WI38 (cell line): ENCODE results near the gene GTF2F1.

Source experiments
- H3K4me3 ChIP-seq: 2 replicates; pipeline ENCODE4 v1.5.1; 2011; ENCODE audit warnings: low read depth, mild to moderate bottlenecking, control low read depth, low read length
- CTCF ChIP-seq: IDR thresholded peaks from 2 replicates; pipeline ENCODE4 v1.5.1; 2012; ENCODE audit warnings: low read depth, mild to moderate bottlenecking, control low read depth, low read length

Gene GTF2F1

DNA sequence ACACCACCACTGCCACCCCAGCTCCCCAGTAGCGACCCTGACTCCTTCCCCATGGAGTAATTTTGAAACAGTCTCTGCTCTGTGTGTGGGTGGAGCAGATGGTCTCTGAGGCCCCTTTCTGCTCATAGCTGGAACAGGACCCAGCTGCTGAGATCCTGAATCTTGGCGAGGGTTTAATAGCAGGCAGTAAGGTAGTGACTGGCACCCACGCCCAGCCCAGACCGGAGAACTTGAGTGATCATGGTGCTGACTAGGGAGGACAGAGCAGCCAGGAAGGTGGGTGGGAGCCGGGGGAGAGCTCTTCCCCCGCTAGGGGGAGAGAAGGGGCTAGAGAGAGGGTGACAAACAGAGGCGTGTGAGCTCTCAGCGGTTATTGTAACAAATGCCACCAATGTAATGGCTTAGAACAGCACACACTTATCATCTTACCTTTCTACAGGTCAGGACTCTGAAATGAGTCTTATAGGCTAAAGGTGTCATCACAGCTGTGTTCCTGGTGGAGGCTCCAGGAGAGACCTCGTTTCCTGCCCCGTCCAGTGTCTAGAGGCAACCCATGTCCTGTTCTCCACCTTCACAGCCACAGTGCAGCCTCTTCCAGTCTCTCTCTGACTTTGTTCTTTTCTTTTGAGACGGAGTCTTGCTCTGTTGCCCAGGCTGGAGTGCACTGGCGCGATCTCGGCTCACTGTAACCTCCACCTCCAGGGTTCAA lies 52.3 kb downstream of the GTF2F1 start:
- no peak for TF ChIP-seq CTCF
- no peak overlapping the region for H3K4me3 ChIP-seq

DNA sequence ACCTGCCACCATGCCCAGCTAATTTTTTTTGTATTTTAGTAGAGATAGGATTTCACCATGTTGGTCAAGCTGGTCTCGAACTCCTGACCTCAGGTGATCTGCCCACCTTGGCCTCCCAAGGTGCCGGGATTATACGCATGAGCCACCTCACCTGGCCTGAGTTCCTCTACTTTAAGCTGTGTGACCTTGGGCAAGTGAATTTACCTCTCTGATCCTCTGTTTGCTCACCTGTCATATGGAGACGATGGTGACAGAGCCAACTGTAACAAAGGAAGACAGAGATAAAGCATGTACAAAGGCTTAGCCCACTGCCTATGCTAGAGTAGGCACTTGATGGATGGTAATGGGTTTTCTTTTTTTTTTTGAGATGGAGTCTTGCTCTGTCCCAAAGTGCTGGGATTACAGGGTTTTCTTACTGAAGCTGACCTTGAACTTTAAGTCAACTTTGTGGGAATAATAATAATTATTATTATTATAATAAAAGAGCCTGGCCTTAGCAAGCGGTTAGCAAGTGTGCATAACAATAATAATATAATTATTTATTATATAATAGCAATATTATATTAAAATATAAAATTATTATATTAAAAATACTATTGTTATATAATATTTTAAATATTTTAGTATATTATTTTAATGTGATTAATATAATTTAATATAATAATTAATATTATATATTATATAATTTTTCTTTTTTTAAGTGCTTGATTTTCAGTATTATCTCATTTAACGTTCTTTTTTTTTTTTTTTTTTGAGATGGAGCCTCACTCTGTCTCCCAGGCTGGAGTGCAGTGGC lies 58.3 kb downstream of the GTF2F1 start:
- H3K4me3 ChIP-seq, result no peak overlapping the region
- no peak for TF ChIP-seq CTCF

DNA sequence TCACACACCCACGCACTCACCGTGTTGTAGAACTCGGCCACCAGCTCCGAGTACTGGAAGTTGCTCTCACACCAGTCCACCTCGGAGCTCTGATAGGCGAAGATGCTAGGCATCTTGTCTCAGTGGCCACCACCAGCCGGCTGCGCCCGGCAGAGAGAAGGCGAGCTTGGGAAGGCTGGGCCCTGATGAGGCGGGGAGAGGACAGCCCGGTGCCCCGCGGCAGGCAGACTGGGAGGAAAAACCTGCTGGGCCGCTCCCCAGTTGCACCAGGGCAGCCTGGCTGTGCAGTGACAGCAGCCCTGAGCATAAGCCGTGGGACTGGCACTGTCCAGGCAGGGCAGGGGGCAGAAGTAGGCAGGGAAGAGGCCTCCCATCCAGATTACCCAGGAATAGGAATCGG lies 59.5 kb downstream of the GTF2F1 start, which contains the start of gene ACER1:
TSS of gene ACER1 (minus strand) at position 174 of the 400 bp plus-strand sequence. CDS start at position 113, 61 bp downstream.
- no peak within 1 kb of the TSS for H3K4me3 ChIP-seq
- no peak for TF ChIP-seq CTCF
